LoVo (cell line): ENCODE results near the gene HECTD4.
A peak's percentile ranks its signal among the peaks of the same experiment; 100 is the strongest.

Experiments used
- DNase-seq: peaks from one replicate; pipeline ENCODE4 v3.0.0-alpha.2; 2016; ENCODE audit warnings: low spot score

The HECTD4 gene

GRCh38 chr12:112207397-112207924 lies 174.8 kb downstream of the HECTD4 start:
- no peak for DNase-seq

- DNase-seq = no peak
Observed at GRCh38 chr12:112206944-112207343, 175.3 kb downstream of the HECTD4 start.

- DNase-seq = no peak
Observed at GRCh38 chr12:112199136-112199535, 183.1 kb downstream of the HECTD4 start.

GRCh38 chr12:112198120-112198733 lies 184.0 kb downstream of the HECTD4 start:
- DNase-seq = peak; percentile 45

- DNase-seq = no peak
Observed at GRCh38 chr12:112196196-112196875, 185.9 kb downstream of the HECTD4 start.

- no peak for DNase-seq
Observed at GRCh38 chr12:112194601-112195247, 187.5 kb downstream of the HECTD4 start.

- DNase-seq = no peak
Observed at GRCh38 chr12:112192475-112192874, 189.8 kb downstream of the HECTD4 start.

- DNase-seq = no peak
Observed at GRCh38 chr12:112191840-112192321, 190.3 kb downstream of the HECTD4 start.

GRCh38 chr12:112191201-112191600 lies 191.0 kb downstream of the HECTD4 start:
- DNase-seq = no peak

GRCh38 chr12:112190231-112191025 lies 191.8 kb downstream of the HECTD4 start:
- DNase-seq = no peak

GRCh38 chr12:112188130-112188830 lies 194.0 kb downstream of the HECTD4 start:
- DNase-seq = no peak

GRCh38 chr12:112185093-112185923 lies 196.9 kb downstream of the HECTD4 start:
- DNase-seq = no peak

- DNase-seq = no peak
Observed at GRCh38 chr12:112184056-112184887, 198.0 kb downstream of the HECTD4 start.

- no peak for DNase-seq
Observed at GRCh38 chr12:112183141-112184021, 198.8 kb downstream of the HECTD4 start.

GRCh38 chr12:112182499-112182898 lies 199.7 kb downstream of the HECTD4 start:
- no peak for DNase-seq

- DNase-seq = no peak
Observed at GRCh38 chr12:112180422-112180821, 201.8 kb downstream of the HECTD4 start.

- DNase-seq = peak; percentile 25
Observed at GRCh38 chr12:112179916-112180315, 202.3 kb downstream of the HECTD4 start.

GRCh38 chr12:112179341-112179740 lies 202.9 kb downstream of the HECTD4 start:
- DNase-seq = no peak

- DNase-seq = no peak
Observed at GRCh38 chr12:112178796-112179195, 203.4 kb downstream of the HECTD4 start.
